GM12878 (cell line): Measurements from ENCODE around the gene PLEKHA5. TPM values are rescaled to one million over a fixed set of nuclear protein-coding genes. Genes with fewer than 3 reads are reported as not detected.

Experiments used
- ATAC-seq: fragments of 200-7000 bp; cut with Tn5 transposase; 3 replicates; pipeline ENCODE4 v1.9.1; 2020; ENCODE audit warnings: mild to moderate bottlenecking, moderate library complexity
- BruUV-seq: library from RNA; stranded (reverse); fragments of 400-500 nt; replicated peaks from 2 replicates; lab custom pipeline; 2021; lab: Mats Ljungman, UMichigan
- CTCF ChIA-PET: fragments of 300-600 bp; sonication (Branson Sonifier 250); formaldehyde crosslinking; extraction: SDS; loops from one replicate; lab custom pipeline; 2021; ENCODE audit warnings: inconsistent platforms; lab: Yijun Ruan, JAX
- POLR2A ChIA-PET: fragments of 350-600 bp; formaldehyde crosslinking; extraction: SDS; loops from one replicate; lab custom pipeline; 2021; ENCODE audit warnings: inconsistent platforms; lab: Charles Lee
- RAD21 ChIA-PET: fragments of 300-600 bp; sonication (Branson Sonifier 250); formaldehyde crosslinking; loops from one replicate; lab custom pipeline; 2023; ENCODE audit warnings: antibody characterized with exemption; ENCODE audit not compliant: unreplicated experiment; lab: Charles Lee
- SMC1A ChIA-PET: fragments of 300-600 bp; sonication (Branson Sonifier 250); formaldehyde crosslinking; loops from one replicate; lab custom pipeline; 2023; ENCODE audit not compliant: unreplicated experiment, uncharacterized antibody; lab: Charles Lee
- DNase-seq: peaks from one replicate; pipeline ENCODE4 v3.0.0-alpha.2; 2011; ENCODE audit warnings: low read depth, low spot score
- FAIRE-seq: peaks from 3 replicates; lab custom pipeline; 2011; peaks lifted over from hg19 to GRCh38; lab: Jason Lieb, UNC
- H2AFZ ChIP-seq: 2 replicates; pipeline ENCODE4 v1.6.0; 2011; ENCODE audit warnings: low read depth, low read length, control low read depth; ENCODE audit not compliant: control insufficient read depth
- H3K27ac ChIP-seq: 2 replicates; pipeline ENCODE4 v1.5.1; 2011; ENCODE audit warnings: control low read depth; ENCODE audit not compliant: control insufficient read depth, insufficient read depth
- H3K27me3 ChIP-seq, 2 experiments: replicated peaks in 1 of 2; 2 replicates each; pipeline versions ENCODE4 v1.6.0 to v1.6.1; 2011; ENCODE audit warnings: low read length in 1 of 2; ENCODE audit not compliant: control insufficient read depth in 2 of 2, insufficient read depth in 2 of 2
- H3K36me3 ChIP-seq, 2 experiments: 2 replicates each; pipeline ENCODE4 v1.5.1; 2011; ENCODE audit warnings: low read length in 1 of 2; ENCODE audit not compliant: control insufficient read depth in 2 of 2, insufficient read depth in 2 of 2
- H3K4me1 ChIP-seq: 2 replicates; pipeline ENCODE4 v1.6.1; 2011; ENCODE audit warnings: mild to moderate bottlenecking, low read length, moderate library complexity, mixed read lengths; ENCODE audit not compliant: control insufficient read depth, insufficient read depth
- H3K4me2 ChIP-seq: 2 replicates; pipeline ENCODE4 v1.6.0; 2011; ENCODE audit warnings: control low read depth; ENCODE audit not compliant: control insufficient read depth, insufficient read depth
- H3K4me3 ChIP-seq: fragments of 200-600 bp; sonication (generic); 2 replicates; pipeline ENCODE4 v1.5.1; 2016
- H3K79me2 ChIP-seq: 2 replicates; pipeline ENCODE4 v1.6.0; 2011; ENCODE audit warnings: low read length; ENCODE audit not compliant: control insufficient read depth, insufficient read depth
- H3K9ac ChIP-seq: 2 replicates; pipeline ENCODE4 v1.8.0; 2011; ENCODE audit warnings: low read length, control low read depth, mixed read lengths; ENCODE audit not compliant: control insufficient read depth, insufficient read depth
- H3K9me3 ChIP-seq: replicated peaks from 3 replicates; pipeline ENCODE4 v1.5.1; 2011; ENCODE audit warnings: mild to moderate bottlenecking, low read length; ENCODE audit not compliant: control insufficient read depth, insufficient read depth
- H4K20me1 ChIP-seq: 2 replicates; pipeline ENCODE4 v1.6.0; 2011; ENCODE audit not compliant: control insufficient read depth, insufficient read depth
- ASH2L ChIP-seq: fragments of 300-600, 200-600 bp; sonication (generic); IDR thresholded peaks from 2 replicates; pipeline ENCODE4 v1.6.1; 2017; ENCODE audit warnings: low read depth, mild to moderate bottlenecking, borderline replicate concordance
- CBX5 ChIP-seq: sonication (generic); IDR thresholded peaks from 2 replicates; pipeline ENCODE4 v1.6.1; 2016; ENCODE audit warnings: low read depth, moderate library complexity, mild to moderate bottlenecking, inconsistent platforms
- CHD4 ChIP-seq: fragments of 200-600 bp; sonication (generic); IDR thresholded peaks from 2 replicates; pipeline ENCODE4 v1.6.1; 2016; ENCODE audit warnings: mild to moderate bottlenecking
- CREM ChIP-seq: IDR thresholded peaks from 2 replicates; pipeline ENCODE4 v1.6.1; 2014; ENCODE audit warnings: antibody characterized with exemption, low read depth
- HSF1 ChIP-seq: fragments of 150-350 bp; IDR thresholded peaks from 2 replicates; pipeline ENCODE4 v1.6.1; 2014; ENCODE audit warnings: mild to moderate bottlenecking, low read depth, low read length
- PML ChIP-seq: IDR thresholded peaks from 2 replicates; pipeline ENCODE4 v1.6.1; 2012; ENCODE audit warnings: low read length, inconsistent platforms
- RFX5 ChIP-seq: IDR thresholded peaks from 2 replicates; pipeline ENCODE4 v1.6.1; 2011; ENCODE audit warnings: low read depth, low read length, improper control_type of control experiment
- in situ Hi-C: fragments of 300-500 bp; cut with MboI; formaldehyde crosslinking; loops from 9 replicates; pipeline ENCODE4 v1.14.3; 2018; ENCODE audit warnings: mixed read lengths
- intact Hi-C: fragments of 100-400 bp; cut with micrococcal nuclease; formaldehyde crosslinking; loops from one replicate; pipeline ENCODE4 v1.14.2; 2022; ENCODE audit not compliant: unreplicated experiment
- polyA plus RNA-seq, 11 experiments: library from polyadenylated mRNA; depleted of rRNA in 4 of 11; unstranded in 6 of 11; stranded (reverse) in 5 of 11; fragments of >200 nt; fragmentation: Nextera tagmentation in 4 of 11; fragmentation: Illumina TruSeq in 1 of 11; extraction: Ambion mirVana in 4 of 11; extraction: Trizol in 1 of 11; gene quantifications; 1 replicate in 1 of 11; 2 replicates in 10 of 11; pipeline versions ENCODE4 v1.2.1 to v1.2.3, GENCODE V29; 2011 to 2016; ENCODE audit warnings: inconsistent platforms in 2 of 11, missing spikeins in 2 of 11, low read depth in 1 of 11
- total RNA-seq, 4 experiments: library from RNA; depleted of rRNA in 3 of 4; stranded (reverse); fragments of >200 nt in 3 of 4; fragmentation: Illumina TruSeq in 1 of 4; extraction: Trizol in 1 of 4; gene quantifications; 2 replicates each; pipeline versions ENCODE4 v1.2.1 to v1.2.3, GENCODE V29; 2013 to 2021

PLEKHA5 gene
- total and polyA plus RNA-seq, 10 of the 15 experiments (the other 5 are each of a cell fraction or from before 2014, with no cell fraction given): 0.09 to 0.33 (median 0.18) TPM; not detected in 3

DNA sequence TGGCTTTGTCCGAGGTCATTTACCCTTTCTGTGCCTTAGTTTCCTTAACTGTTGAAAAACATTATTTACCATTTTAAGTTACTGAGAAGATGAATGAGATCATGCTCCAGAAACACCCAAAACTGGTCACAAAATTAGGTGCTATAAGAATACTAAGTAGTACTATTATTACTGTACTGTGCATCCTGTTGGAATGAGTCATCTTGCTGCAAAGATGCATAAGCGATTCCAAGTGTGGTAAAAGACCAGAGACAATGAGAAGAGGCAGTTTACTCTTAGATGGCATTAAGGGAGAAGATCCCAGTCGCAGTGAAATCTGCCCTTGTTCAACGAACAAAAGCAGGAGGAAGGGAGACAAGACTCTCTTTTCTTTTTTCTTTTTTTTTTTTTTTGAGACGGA is 4.2 kb upstream of the PLEKHA5 start (continued):
- TF ChIP-seq CREM (no peak), RFX5 (no peak)

DNA sequence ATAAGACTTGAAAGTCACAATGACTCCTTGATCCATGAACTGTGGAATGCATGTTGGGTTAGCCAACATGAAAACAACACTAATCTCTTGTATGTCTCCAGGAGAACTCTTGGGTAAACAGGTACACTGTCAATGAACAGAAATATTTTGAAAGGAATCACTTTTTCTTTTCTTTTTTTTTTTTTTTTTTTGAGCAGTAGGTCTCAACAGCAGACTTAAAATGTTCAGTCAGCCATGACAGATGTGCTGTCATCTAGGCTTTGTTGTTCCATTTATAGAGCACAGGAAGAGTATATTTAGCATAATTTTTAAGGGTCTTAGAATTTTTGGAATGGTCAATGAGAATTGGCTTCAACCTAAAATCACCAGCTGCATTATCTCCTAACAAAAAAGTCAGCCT is 2.3 kb upstream of the PLEKHA5 start:
- H2AFZ ChIP-seq: no peak overlapping the region
- BruUV-seq: no TSS peak
- no peaks in the 10 kb centered on the region for H4K20me1 ChIP-seq
- peaks cover 3 to 4% of the 10 kb centered on the region in 2 experiments; a peak in 3 of 4 replicates for H3K27me3 ChIP-seq
- in situ Hi-C loops (no loop called here), intact Hi-C loops (no loop called here)
- ChIA-PET RAD21 (no interaction called here), CTCF (no interaction called here), SMC1A (no interaction called here), POLR2A (no interaction called here)
- no peak for DNase-seq
- H3K27ac ChIP-seq: no peak overlapping the region
- TF ChIP-seq PML: no peak
- TF ChIP-seq ASH2L: no peak
- no peak for TF ChIP-seq HSF1
- no peak for TF ChIP-seq CHD4
- 0 out of 2 replicates have a peak, but pooled peaks have one; percentile 74 for TF ChIP-seq CBX5
- H3K9ac ChIP-seq: no peak overlapping the region
- no peak for FAIRE-seq
- H3K9me3 ChIP-seq: no peaks in the 10 kb centered on the region; the same call in 1 of the 3 replicates
- H3K36me3 ChIP-seq: no peaks in the 10 kb centered on the region
- H3K4me3 ChIP-seq: no peak overlapping the region
- no peaks in the 10 kb centered on the region for H3K4me1 ChIP-seq
- H3K79me2 ChIP-seq: no peaks in the 10 kb centered on the region
- H3K4me2 ChIP-seq: no peak overlapping the region
- ATAC-seq: no peak
